Anterior cingulate cortex (tissue), 58 donors: ENCODE measurements around the gene MRPL43.
"Not testable (repeated sequence)": the region's sequence is repeated elsewhere in the genome, so short reads cannot be mapped to it uniquely, and the experiment has no call there.

Experiments
- DNase-seq, 58 donors: peaks; one replicate each; lab custom pipeline; 2025; lab: John Stamatoyannopoulos, UW

MRPL43 gene

GRCh38 chr10:100986623-100986951 is 710 bp downstream of the MRPL43 start:
- DNase-seq, result no peak

GRCh38 chr10:100985336-100985735 is 2.0 kb downstream of the MRPL43 start:
- no peak for DNase-seq

DNA sequence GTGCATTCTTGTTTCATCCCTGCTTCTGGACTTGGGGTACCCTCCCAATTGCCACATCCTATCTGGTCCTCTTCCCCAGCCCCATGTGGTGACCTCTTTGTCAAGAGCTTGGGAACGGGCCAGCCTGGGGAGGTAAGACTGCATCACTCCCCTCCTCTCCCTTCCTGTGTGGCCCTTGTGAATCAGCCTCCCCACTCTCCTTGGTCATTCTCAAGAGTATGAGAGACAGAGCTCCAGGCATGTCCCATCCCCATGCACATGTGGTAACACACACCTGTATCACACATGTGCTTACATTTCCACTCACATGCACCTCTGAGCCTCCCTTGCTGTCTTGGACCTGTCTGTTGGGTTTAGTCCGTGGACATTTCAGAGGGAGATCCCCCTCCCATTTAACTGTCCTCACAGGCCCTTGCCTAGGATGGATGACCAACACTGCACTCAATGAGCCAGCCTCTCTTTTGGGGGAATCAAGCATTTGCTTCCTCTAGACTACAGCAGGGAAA is 2.6 kb downstream of the MRPL43 start:
- no peak for DNase-seq

- DNase-seq, result no peak
These were observed 3.2 kb downstream of the MRPL43 start for GRCh38 chr10:100983868-100984671.

DNA sequence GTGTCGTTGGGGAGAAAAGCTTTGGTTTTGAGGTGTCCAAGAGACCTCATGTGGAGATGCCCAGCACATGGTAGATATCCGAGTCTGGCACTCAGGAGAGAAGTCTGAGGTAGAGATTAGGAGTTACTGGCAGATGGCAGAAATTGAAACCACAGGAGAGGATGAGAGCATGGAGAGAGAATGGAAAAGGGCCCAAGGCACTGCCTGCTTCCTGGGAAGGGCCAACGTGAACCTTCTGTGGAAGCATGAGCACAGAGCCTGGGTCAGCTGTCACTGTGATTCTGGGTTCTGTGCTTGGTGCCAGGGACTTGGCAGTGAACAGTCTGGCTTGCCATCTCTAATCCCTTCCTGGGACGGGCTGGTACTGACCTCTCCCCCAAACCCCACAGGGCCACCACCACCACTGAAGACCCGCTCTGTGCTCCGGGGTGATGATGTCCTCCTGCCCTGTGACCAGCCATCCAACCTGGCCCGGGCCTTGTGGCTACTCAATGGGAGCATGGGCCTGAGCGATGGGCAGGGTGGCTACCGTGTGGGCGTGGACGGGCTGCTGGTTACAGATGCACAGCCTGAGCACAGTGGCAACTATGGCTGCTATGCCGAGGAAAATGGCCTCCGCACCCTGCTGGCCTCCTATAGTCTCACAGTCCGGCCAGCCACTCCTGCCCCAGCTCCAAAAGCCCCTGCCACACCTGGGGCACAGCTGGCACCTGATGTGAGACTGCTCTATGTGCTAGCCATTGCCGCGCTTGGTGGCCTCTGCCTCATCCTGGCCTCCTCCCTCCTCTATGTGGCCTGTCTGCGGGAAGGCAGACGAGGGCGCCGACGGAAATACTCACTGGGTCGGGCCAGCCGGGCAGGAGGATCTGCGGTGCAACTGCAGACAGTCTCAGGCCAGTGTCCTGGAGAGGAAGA is 4.1 kb downstream of the MRPL43 start:
- DNase-seq, result no peak

DNA sequence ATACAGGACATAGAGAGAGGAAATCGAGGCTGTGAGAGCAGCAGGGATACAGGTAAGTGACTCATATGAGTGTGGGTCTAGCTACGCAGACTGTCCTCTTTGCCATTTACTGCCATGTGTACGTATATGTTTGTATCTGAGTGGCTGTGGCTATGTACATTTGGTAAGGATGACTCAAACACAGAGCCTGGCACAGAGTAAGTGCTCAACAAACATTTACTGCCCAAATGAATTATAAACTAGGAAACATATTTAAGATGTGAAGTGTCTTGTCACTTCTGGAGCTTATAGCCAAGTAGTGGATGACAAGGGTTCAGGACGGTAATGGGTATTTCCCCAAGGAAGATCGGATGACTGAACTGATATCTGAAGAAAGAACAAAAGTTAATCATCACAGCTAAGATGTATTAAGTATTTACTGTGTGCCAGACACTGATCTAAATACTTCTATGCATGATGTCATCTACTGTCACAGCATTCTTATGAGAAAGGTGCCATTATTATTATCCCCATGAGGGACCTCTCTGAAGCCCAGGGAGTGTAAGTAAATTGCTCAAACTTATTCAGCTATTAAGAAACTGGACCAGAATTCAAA is 6.0 kb downstream of the MRPL43 start:
- DNase-seq, result no peak

DNA sequence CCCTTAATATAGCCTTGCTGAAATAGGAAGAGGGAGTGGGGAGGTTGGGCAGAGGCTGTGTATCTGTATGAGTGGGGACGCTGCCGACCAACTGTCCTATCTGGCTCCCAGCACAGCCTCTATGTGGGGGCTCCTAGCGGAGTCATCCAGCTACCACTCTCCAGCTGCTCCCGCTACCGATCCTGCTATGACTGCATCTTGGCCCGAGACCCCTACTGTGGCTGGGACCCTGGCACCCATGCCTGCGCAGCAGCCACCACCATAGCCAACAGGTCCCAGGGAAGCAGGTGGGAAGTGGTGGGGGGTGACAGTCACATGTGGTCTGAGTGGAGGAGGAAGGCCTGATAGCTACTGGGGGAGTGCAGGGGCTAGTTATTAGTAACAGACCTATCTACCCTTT is 6.6 kb downstream of the MRPL43 start:
- no peak for DNase-seq

- no peak for DNase-seq
These were observed 7.0 kb downstream of the MRPL43 start for GRCh38 chr10:100980311-100980710.

DNA sequence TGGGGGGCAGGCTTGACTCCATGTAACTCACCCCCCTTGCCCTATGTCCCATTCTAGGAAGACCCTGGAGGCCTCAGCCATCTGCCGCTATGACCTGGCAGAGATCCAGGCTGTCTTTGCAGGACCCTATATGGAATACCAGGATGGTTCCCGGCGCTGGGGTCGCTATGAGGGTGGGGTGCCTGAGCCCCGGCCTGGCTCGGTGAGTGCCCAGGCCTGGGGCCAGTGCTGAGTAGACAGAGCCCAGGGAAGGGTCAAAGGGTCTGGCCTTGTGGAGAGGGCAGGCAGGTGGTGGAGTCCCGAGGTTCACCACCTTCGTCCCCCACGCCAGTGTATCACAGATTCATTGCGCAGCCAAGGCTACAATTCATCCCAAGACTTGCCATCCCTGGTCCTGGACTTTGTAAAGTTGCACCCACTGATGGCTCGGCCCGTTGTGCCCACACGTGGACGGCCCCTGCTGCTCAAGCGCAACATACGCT is 7.5 kb downstream of the MRPL43 start:
- DNase-seq, result no peak

GRCh38 chr10:100978901-100979195 is 8.4 kb downstream of the MRPL43 start:
- DNase-seq, result no peak

DNA sequence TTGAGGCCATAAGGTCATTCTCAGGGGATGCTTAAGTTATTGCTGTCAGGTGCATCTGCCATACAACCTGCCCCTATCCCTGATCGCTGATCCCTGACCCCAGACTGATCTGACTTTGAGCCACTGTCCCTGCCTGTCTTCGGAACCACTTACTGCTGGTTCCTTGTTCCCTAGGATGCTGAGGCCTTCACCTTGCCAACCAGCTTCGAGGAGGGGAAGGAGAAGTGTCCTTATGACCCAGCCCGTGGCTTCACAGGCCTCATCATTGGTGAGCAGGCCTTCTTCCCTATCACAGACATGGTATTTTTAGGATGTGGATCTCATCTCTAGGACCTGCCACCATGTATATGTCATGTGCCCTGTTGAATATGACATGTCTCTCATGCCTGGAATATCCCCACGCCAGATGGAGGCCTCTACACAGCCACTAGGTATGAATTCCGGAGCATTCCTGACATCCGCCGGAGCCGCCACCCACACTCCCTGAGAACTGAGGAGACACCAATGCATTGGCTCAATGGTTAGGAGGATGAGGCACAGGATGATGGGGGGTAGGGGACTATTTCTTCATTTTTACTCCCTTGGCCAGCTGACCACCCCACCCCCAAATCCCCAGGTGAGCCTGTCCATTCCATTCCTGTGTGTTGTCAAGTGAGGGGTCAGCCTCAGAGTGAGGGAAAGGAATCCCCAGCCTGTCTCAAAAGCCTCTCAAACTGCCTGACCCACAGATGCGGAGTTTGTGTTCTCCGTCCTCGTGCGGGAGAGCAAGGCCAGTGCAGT is 9.0 kb downstream of the MRPL43 start:
- DNase-seq, result no peak

DNA sequence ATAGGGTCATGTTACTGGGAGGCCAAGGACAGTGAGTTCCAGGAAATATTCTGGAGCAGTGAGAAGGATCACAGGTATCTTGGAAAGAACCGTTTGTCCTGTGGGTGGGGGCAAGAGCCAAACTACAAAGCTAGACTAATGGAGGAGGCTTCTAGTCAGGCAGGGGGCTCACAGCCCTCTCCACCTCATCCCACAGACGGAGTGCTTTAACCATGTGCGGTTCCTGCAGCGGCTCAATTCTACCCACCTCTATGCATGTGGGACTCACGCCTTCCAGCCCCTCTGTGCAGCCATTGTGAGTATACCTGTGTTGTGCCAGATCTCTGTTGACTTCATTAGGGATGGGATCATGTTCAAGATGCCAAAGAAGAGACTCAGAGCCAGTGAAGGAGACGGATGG is 9.9 kb downstream of the MRPL43 start:
- DNase-seq, result no peak

DNA sequence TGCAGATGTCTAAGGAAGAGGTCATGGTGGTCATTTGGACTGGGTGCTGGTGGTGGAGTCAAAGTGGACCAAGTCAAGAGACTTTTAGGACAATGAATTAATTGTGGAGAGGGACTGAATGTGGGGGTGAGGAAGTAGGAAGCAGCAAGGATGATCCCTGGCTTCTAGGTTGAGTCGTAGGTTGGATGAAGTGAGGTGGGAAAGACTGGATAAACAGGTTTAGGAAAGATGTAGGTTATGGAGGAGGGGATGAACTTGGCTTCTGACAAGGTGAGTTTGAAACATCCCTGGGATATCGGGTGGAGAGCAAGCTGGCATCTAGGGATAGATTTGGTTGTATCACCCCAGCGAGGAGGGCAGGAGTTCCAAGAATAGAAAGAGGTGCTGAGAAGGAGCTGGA is 10.4 kb downstream of the MRPL43 start:
- no peak for DNase-seq

GRCh38 chr10:100975397-100975796 is 11.9 kb downstream of the MRPL43 start:
- not testable (repeated sequence) for DNase-seq

GRCh38 chr10:100972904-100973535 is 14.3 kb downstream of the MRPL43 start:
- no peak for DNase-seq

DNA sequence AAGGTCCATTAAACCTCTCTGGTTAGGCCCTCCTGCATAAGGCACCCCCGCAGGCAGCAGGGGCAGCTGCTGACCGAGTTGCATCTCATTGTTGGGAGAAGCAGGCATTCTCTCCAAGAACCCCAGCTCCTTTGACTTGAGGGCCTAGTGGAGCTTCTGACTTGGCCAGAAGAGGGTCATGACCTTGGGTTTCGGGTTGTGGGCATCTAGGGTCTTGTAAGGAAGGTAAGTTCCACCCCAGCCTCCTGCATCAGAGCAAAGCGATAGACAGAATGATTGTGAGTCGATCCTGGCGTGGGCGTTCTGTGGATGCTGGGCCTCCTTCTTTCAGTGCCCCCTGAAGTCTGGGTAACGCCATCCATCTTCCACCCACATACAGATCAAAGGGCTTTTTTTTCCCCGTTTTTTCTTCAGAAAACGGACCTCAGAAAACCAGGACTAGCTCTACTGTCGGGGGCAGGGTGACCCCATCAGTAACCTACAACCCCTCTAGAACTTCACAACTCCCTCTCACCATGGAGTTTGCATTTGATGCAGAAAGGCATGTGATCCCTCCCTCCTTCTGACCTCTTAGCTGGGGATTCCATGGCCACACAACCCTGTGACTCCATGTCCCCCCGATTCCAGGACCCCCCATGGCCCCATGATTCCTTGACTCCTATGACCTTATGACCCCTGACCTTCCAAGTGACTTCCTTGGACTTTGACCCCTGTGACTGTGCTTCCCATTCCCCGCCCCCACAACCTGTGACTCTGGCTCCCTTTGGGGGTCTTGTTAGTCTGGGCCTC is 15.0 kb downstream of the MRPL43 start:
- no peak for DNase-seq

DNA sequence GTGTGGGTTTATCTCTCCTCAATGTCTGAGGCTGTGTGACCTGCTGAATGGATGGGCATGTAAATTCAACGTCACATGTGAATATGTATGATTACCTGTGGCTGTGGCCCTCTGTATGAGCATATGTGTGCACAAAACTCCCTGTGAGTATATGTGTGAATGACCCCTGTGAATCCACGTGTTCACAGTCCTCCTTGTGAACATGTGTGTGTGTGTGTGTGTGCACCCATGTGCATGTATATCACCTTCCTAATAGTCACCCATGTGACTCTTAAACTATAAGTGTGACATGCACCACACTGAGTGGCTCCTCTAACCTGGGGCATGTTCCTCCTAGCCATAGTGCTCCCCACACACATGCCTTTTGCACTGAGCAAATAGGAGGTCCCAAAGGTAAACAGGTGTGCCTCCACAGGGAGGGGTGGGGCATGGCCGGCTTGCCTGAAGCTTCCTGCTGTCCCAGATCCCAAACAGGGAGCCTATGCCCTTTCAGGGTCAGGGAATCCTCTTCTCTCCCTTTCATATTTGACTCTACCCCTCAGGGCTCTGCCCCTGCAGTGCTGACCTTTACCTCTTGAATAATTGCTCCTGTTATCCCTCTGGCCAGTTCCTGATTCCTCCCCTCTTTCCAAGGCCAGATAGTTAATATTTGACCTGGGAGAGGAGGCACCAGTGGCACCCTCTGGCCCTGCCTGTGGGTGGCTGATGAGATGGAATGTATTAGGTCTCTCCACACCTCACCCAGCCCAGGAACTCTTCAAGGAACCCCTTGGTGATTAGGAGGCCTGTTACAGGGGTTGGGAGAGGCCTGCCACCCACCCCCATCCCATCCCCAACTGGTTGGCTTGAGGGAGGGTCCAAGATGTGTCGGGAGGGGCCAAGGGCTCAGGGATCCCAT is 16.1 kb downstream of the MRPL43 start:
- DNase-seq, result no peak
